Measurements from ENCODE around the gene CCDC68. TPM values are rescaled to one million over a fixed set of nuclear protein-coding genes. Genes with fewer than 3 reads are reported as not detected.

The CCDC68 gene
- total RNA-seq, 1 donor from 2014 or later, result 0.33 TPM

DNA sequence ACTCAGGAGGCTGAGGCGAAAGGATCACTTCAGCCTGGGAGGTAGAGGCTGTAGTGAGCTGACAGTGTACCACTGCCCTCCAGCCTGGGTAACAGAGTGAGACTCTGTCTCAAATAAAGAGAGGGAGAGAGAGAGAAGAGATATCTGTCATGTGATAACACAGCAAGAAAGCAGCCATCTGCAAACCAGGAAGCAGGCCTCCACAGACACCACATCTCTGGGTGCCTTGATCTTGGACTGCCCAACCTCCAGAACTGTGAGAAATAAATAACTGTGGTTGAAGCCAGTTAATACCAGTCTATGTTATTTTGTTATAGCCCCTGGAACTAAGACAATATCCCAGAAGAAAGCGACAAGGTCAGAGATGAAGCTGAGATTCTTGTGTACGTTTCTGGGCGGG, 2.6 kb upstream of the CCDC68 start:
- ATAC-seq (ENCODE audit: low read depth), result no peak
- DNase-seq, result no peak
- Mint-ChIP-seq H3K9me3 (no peaks in the 10 kb centered on the region), H3K4me1 (peaks cover 13% of the 10 kb centered on the region), H3K27me3 (peaks cover 31% of the 10 kb centered on the region), H3K4me3 (no peak overlapping the region), H3K36me3 (ENCODE audit: low read depth) (no peaks in the 10 kb centered on the region), H3K27ac (no peak overlapping the region)
- ChIA-PET CTCF (interaction anchor here (1.3 kb wide), 1 partner anchor 21 kb away, joined by 3 read pairs; no protein-coding TSS in a partner anchor), POLR2A (no interaction called here)
- intact Hi-C loops (cut with micrococcal nuclease), result no loop called here
- TF ChIP-seq, protein P1, sequence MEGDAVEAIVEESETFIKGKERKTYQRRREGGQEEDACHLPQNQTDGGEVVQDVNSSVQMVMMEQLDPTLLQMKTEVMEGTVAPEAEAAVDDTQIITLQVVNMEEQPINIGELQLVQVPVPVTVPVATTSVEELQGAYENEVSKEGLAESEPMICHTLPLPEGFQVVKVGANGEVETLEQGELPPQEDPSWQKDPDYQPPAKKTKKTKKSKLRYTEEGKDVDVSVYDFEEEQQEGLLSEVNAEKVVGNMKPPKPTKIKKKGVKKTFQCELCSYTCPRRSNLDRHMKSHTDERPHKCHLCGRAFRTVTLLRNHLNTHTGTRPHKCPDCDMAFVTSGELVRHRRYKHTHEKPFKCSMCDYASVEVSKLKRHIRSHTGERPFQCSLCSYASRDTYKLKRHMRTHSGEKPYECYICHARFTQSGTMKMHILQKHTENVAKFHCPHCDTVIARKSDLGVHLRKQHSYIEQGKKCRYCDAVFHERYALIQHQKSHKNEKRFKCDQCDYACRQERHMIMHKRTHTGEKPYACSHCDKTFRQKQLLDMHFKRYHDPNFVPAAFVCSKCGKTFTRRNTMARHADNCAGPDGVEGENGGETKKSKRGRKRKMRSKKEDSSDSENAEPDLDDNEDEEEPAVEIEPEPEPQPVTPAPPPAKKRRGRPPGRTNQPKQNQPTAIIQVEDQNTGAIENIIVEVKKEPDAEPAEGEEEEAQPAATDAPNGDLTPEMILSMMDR (IDR thresholded peaks at IDR 0.05), result no peak

DNA sequence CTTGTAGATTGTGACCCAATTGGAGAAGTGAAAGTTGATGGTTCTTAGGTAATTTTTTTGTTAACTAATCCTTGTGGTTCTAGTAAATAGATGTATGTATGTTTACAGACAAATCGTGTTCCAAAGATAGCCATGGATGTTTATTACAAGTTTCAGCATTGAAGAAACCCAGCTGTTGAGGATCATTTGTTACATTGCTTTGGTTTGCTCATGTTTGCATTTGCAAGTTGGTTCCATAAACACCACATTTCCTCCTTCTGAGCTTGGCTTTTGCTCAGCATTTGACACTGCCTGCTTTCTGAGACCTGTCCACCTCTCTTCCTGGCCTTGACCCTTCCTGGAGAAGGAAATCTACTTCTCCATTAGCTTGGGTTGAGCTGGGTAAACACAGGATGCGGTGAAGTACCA, 1.8 kb upstream of the CCDC68 start:
- Mint-ChIP-seq H3K27me3 (peaks cover 30% of the 10 kb centered on the region), H3K4me1 (peaks cover 13% of the 10 kb centered on the region), H3K4me3 (no peak overlapping the region), H3K27ac (no peak overlapping the region), H3K36me3 (ENCODE audit: low read depth) (no peaks in the 10 kb centered on the region), H3K9me3 (no peaks in the 10 kb centered on the region)
- ATAC-seq (ENCODE audit: low read depth) (no peak), DNase-seq (no peak)
- CTCF ChIA-PET, result no interaction called here
- POLR2A ChIA-PET, result no interaction called here
- intact Hi-C loops (cut with micrococcal nuclease), result no loop called here
- TF ChIP-seq, protein P1 (IDR thresholded peaks at IDR 0.05), result no peak

DNA sequence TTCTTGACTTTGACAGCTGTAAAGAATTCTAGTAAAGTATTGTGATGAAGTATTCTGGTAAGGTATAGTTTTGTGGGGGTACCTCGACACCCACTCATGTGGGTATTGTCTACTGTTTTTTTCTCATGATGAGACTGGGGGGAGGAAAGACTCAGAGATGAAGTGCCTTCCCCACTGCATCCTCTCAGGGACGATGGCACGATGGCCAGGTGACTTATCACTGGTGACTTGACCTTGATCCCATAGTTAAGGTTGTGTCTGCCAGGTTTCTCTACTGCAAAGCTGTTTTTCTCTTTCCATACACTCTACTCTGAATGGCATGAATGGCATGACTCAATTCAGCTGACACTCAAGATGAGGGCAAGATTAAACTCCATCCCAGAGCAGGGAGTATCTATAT, 936 bp upstream of the CCDC68 start:
- Mint-ChIP-seq H3K4me1 (peaks cover 13% of the 10 kb centered on the region), H3K9me3 (no peaks in the 10 kb centered on the region), H3K4me3 (no peak overlapping the region), H3K27me3 (peaks cover 28% of the 10 kb centered on the region), H3K36me3 (ENCODE audit: low read depth) (no peaks in the 10 kb centered on the region), H3K27ac (no peak overlapping the region)
- intact Hi-C loops (cut with micrococcal nuclease), result no loop called here
- DNase-seq (no peak), ATAC-seq (ENCODE audit: low read depth) (no peak)
- ChIA-PET POLR2A (no interaction called here), CTCF (no interaction called here)
- TF ChIP-seq, protein P1 (IDR thresholded peaks at IDR 0.05), result no peak

DNA sequence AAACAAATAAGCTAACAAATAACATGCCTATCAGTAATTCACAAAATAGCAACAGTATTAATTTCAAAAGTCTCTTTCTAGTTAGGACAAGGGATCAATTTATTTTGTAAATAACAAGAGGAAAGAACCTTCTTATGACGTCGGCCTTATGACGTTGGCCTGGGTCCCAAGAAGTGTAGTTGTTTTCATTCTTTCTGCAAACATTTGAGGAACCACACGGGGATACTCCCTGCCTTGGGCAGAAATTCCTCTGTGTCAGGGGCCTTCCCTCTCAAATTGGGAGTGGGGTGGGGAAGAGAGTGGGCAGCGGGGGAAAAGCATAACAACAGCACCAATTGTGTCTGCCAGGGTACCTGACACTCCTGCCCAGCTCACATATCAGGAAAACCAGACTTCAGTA, 1.3 kb downstream of the CCDC68 start:
- Mint-ChIP-seq H3K4me1 (peaks cover 7% of the 10 kb centered on the region), H3K27ac (no peak overlapping the region), H3K9me3 (no peaks in the 10 kb centered on the region), H3K36me3 (ENCODE audit: low read depth) (no peaks in the 10 kb centered on the region), H3K27me3 (peaks cover 22% of the 10 kb centered on the region), H3K4me3 (no peak overlapping the region)
- ChIA-PET CTCF (no interaction called here), POLR2A (no interaction called here)
- no peak for ATAC-seq (ENCODE audit: low read depth)
- intact Hi-C loops (cut with micrococcal nuclease), result no loop called here
- no peak for DNase-seq
- TF ChIP-seq, protein P1 (IDR thresholded peaks at IDR 0.05), result no peak

DNA sequence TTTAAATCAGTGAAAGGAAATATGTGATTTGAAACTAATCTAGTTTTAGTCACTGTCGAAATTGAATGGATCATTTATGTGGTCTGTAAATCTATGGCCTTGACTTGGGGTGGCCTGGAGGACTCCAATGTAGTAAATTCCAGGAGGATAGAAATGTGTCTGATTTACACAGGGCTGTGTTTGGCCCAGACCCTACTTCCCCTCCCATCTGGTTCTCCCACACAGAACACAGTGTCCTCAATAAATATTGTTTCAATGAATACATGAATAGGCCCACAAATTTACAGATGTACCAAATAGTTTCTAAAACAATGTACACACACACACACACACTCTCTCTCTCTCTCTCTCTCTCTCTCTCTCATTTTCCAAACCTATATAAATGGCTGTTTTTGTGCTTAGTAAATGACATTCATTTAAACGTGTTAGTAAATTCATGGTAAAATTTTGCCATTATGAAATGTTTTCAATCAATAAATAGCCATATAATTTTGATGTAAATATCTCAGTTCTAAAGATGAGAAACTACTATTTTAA, 1.9 kb downstream of the CCDC68 start:
- POLR2A ChIA-PET, result no interaction called here
- Mint-ChIP-seq H3K36me3 (ENCODE audit: low read depth) (no peaks in the 10 kb centered on the region), H3K4me3 (no peak overlapping the region), H3K27me3 (peaks cover 22% of the 10 kb centered on the region), H3K9me3 (no peaks in the 10 kb centered on the region), H3K27ac (no peak overlapping the region), H3K4me1 (peaks cover 7% of the 10 kb centered on the region)
- CTCF ChIA-PET, result no interaction called here
- TF ChIP-seq, protein P1 (IDR thresholded peaks at IDR 0.05), result no peak
- ATAC-seq (ENCODE audit: low read depth) (no peak), DNase-seq (no peak)
- intact Hi-C loops (cut with micrococcal nuclease), result no loop called here

Measured in activated B cell treated with CpG ODN at 0.5 μM for 24 hours (primary cell).